CD4-positive, alpha-beta T cell treated with Interleukin-2 at 100 ng/mL for 4 hours (primary cell): ENCODE results near the gene TRPC6.
"Not testable (repeated sequence)": the region's sequence is repeated elsewhere in the genome, so short reads cannot be mapped to it uniquely, and the experiment has no call there.

Source experiments
- DNase-seq: peaks from one replicate; pipeline ENCODE4 v3.0.0-alpha.2; 2020; ENCODE audit warnings: low spot score

The TRPC6 gene

GRCh38 chr11:101521821-101522220 is 62.0 kb downstream of the TRPC6 start:
- DNase-seq, result no peak

DNA sequence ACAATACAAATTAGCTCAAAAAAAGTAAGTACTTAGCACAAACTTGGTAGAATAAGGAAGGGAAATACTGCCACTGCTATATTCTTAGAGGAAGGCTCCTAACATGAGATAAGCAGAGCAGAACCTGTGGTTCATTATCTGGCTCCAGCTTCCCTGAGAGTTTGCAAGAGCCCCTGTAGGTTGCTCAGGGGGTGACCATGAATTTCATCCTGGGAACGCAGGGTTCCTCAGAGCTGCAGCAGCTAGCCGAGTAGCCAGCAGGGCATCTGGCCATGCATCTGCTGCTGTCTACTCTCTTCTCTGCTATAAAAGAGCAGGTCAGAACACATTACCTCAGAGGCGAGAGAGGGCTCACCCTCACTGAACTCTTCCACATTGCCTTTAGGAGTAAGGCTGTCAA is 67.3 kb downstream of the TRPC6 start:
- no peak for DNase-seq

DNA sequence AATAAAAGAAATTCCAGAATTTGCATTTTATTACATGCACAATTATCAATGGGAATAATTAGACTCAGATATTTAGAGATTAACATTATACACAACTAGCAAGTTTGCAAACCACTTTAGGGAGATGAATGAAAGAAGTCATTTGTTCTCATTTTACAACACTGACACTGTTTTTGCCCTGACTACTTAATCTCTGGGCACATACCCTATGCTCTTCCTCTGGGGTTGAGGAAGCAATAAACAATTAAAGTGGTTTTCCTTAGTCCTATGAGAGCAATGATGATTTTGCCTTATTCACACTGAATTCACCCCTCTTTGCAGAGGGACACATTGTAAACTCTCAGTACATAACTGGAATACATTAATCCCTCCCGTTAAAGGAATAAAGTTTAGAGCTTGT is 72.7 kb downstream of the TRPC6 start:
- no peak for DNase-seq

DNA sequence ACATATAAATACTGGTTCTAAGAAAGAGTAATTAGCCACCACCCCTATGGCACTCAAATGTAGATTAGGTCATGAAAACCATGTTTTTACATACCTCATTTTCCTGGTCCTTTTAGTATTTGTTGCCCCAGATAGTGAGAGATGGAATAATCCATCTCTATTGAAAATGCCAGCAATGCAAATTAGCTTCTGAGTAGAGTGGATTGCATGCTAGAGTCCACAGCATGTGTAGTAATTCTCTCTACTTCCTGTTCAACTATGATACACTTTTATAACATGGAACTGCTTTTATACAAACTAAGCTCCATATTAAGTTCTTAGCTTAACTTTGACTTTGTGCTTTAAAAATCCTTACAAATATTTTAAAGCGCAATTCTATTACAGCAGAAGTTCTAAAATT is 73.2 kb downstream of the TRPC6 start:
- no peak for DNase-seq

DNA sequence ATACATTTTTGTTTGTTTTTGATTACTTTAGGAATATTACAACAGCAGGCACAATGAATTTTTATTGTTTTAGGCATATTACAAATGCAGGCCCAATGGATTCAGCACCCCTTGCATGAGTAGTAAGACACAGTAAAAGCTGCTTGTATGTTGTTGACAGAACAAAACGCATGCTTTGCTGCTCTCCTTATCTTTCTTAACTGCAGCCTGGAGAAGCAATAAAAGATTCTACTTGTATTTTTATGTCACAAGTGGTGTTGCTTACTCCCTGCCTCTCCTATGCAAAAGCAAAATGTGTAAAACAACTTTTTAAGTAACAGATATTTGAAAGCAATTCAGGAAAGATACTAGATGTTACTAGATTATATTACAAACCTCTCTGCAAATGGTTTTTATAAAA is 73.9 kb downstream of the TRPC6 start:
- no peak for DNase-seq

GRCh38 chr11:101508370-101508769 is 75.4 kb downstream of the TRPC6 start:
- no peak for DNase-seq

DNA sequence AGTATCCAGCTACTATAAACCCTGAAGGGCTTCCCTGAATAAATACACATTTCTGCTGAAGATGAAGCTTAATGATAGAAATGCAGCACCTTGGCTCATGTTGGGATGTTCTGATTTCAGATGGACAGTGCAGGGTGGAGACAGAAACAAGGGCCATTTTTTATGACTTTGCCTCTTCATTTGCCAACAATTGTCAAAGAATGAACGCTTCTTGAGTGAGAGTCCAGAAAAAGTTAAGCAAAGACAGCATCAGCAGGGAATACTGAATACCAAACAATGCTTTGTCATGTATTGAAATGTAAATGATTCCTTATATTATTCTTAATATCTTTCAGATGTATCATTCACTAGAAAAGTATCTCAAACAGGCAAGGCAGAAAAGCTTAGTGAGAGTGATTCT is 84.9 kb downstream of the TRPC6 start:
- DNase-seq, result no peak

DNA sequence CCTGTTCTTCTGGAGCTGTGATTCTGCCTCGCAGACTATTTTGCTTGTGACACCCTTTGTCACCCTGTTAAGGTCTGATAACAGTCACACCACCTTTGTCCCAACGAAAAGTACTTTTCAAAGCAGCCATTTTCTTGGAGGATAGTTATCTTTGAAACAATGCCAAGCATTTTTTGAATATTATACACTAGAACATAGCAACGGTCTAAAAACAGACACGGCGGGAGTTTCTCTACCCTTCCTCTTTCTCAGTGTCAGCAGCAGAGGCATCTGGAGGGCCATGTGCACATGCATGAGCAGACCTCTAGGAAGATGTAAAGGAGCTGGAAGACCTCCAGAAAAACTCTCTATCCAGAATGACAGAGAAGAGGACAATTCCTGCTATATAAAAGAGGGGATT is 86.5 kb downstream of the TRPC6 start:
- DNase-seq, result no peak

DNA sequence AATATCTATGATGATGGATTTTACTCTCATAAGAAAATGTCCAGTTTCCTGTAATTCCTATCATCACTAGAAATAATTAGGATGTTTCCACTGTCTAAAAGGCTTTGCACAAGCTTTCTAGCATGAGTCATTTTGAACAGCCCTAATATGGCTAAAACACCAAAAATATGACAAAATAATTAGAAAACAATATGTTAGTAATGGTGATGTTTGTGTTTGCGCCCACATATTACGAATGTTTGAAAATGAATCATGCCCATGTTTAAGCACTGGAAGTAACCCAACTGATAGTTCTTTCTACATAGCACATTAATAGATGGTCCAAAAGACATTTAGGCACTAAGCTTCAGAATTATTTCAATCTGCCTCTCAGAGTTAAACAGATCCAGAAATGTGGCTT is 96.0 kb downstream of the TRPC6 start:
- DNase-seq, result no peak

DNA sequence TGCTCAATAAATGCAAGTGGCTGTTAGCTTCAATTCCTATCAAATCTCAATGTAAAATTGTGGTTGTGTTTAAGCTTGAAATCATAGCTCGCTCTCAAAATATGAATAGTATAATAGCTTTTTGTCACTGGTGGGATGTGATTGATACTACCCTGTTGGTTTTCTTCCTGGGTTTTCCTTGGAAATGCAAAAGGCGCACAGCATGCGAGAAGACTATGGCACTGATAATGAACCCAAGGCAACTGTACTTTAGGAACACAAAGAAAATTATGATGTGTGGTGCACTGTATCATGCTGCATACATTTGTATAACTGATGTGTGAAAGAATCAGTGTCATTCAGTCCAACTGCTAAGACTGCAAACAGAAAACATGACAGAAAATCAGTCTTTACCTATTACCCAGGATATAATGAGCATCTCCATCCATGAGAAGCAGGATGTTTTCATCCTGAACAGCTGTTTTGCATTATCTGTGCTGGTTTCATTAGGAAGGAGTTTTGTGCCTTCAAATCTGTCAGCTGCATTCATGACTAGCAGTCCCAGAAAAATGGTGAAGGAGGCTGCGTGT is 101.2 kb downstream of the TRPC6 start:
- DNase-seq, result no peak

GRCh38 chr11:101478587-101479369 is 105.0 kb downstream of the TRPC6 start:
- no peak for DNase-seq

GRCh38 chr11:101477926-101478325 is 105.9 kb downstream of the TRPC6 start:
- no peak for DNase-seq

- DNase-seq, result no peak
Measured at GRCh38 chr11:101476191-101476590, 107.6 kb downstream of the TRPC6 start.

DNA sequence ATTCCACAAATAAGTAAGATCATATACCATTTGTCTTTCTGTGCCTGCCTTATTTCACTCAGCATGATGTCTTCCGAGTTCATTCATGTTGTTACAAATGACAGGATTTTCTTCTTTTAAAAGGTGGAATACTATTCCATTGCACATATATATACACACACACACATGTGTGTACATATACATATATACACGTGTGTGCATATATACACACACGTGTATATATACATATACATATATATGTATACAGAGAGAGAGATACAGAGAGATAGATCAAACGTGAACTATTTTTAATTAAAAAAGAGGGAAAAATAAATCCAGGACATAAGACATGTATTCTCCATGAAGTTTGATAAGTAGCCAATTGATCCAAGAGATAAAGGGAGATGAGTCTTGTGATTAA is 108.1 kb downstream of the TRPC6 start:
- DNase-seq, result no peak

DNA sequence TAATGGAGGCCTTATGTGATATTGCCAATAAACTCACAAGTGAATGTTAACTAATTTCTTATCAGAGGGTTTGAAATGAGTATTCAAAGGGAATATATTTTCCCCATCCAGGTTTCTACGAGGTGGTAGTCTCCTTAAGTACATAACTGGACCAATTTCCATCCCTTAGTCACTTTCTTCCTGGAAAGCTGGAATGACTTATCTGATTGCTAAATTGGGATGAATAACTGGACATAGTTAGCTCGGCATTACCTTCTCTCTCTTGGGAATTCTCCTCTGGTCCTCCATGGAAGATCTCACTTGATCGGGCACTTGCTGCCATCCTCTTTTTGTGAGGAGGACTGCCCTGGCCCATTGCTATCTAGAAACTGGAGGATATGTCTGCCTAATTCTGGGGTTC is 109.1 kb downstream of the TRPC6 start:
- no peak for DNase-seq

DNA sequence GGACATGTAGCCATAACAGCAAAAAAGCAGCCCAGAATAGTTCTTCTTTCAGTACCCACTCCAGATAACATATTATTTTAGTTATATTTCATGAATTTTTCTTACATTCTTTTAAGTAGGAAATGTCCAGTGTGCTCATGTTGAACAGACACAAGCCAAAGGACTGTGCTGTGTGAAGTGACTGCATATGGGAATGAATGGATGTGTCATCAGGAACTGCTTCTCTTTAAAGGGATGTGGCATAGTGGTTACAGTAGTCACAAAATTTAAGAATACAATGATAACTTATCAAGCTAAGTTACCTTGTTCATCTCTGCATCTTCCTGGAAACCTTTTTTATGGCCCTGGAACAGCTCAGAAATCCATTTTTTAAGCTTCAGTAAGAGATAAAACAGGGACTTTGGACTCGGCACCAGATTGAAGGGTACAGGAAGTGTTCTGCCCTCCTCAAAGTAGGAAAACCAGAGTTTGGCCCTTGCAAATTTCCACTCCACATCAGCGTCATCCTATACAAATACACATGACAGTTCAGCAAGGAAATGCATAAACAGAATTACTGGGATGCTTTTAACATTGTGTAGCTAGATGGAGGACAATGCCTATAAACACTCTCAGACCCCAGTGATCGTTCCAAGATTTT is 112.8 kb downstream of the TRPC6 start:
- DNase-seq, result no peak

DNA sequence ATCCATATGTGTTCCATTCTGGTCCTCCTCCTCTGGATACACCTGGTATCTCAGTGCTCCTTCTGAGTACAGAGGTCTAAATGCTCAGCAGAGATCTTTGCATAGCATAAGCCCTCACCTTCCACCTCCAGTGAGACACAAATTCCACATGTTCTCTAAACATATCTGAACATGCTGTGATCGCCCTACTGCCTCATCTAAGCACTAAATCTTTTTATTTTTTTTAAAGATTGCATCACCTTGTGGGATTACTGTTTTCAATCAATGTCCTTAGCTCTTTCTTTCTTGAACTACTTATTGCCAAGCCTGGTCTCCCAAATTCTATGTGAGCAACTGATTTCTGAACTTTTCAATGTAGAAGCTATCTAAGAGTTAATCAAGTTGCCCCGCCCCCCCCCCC is 113.4 kb downstream of the TRPC6 start:
- no peak for DNase-seq

- no peak for DNase-seq
Measured at GRCh38 chr11:101466352-101466751, 117.5 kb downstream of the TRPC6 start.

DNA sequence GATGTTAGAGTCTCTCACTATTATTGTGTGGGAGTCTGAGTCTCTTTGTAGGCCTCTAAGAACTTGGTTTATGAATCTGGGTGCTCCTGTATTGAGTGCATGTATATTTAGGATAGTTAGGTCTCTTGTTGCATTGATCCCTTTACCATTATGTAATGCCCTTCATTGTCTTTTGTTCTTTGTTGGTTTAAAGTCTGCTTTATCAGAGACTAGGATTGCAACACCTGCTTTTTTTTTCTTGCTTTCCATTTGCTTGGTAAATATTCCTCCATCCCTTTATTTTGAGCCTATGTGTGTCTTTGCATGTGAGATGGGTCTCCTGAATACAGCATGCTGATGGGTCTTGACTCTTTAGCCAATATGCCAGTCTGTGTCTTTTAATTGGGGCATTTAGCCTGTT is 119.4 kb downstream of the TRPC6 start:
- not testable (repeated sequence) for DNase-seq

DNA sequence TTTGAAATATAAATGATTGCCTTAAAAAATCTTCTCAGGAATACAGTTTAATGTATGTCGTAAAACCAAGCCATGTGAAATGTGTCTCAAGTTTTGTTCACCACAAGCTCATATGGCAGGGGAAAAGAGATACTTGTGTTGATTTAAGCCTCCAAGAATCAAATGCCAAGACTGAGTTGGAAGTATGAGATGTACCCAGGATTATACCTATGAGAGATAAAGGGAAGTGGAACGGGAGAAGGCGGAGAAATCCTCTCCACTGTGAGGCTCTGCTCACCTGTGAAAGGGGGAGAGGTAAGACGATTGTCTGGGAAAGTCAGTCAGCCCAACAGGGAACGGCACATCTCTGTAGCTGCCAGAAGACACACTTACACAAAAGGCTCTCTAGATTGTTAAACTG is 124.8 kb downstream of the TRPC6 start:
- DNase-seq, result no peak

DNA sequence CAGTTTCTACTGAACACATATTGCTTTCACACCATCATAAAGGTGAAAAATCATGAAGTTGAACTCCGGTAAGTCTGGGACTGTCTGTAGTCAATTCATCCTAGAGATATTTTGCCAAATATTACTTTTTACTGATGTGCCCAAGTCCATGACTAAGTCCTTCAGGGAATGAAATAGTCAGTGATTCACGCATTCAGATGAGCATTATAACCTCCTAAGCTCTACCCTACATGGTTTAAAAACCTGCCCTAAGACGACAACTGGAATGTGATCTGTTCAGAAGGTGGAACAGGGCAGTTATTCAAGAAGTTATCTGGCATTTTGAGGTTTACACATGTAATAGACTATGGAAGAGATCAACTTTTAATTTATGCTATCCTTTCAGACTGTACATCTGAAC is 125.6 kb downstream of the TRPC6 start:
- no peak for DNase-seq

DNA sequence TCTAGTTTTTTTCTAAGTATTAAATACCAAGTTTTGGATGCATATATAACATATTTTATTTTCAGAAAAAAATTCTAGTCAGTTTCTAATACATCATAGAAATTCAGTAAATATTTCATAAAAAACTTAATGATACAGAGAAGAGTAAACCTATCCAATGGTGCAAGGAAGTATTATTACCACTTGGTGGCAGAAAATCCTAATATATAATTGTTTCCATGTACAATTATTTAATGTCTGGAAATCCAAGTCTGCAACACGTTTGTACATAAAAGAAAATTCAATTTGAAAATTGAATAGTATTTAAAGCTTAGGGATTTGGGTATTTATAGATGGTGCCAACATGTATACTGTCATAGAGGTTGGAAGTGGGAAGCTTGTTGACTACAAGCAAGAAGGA is 127.0 kb downstream of the TRPC6 start:
- no peak for DNase-seq

GRCh38 chr11:101453682-101454081 is 130.1 kb downstream of the TRPC6 start:
- no peak for DNase-seq
